Memory B cell (primary cell): ENCODE results near the gene FAM156B.
A peak's percentile ranks its signal among the peaks of the same experiment; 100 is the strongest.
"Not testable (repeated sequence)": the region's sequence is repeated elsewhere in the genome, so short reads cannot be mapped to it uniquely, and the experiment has no call there.

Source experiments
- ATAC-seq: fragments of 150-1000 bp; cut with Tn5 transposase; 2 replicates; pipeline ENCODE4 v1.10.0; 2021; ENCODE audit warnings: low read depth, mild to moderate bottlenecking, moderate library complexity
- DNase-seq, 2 donors: peaks; one replicate each; pipeline ENCODE4 v3.0.0; 2022; ENCODE audit warnings: low spot score in 2 of 2
- H3K27ac Mint-ChIP-seq: one replicate; pipeline ENCODE4 v1.8.0; 2022; ENCODE audit warnings: mild to moderate bottlenecking, moderate library complexity, mixed read lengths
- H3K27me3 Mint-ChIP-seq: one replicate; pipeline ENCODE4 v1.8.0; 2022; ENCODE audit warnings: mixed read lengths
- H3K36me3 Mint-ChIP-seq: one replicate; pipeline ENCODE4 v1.8.0; 2022; ENCODE audit warnings: mild to moderate bottlenecking, mixed read lengths
- H3K4me1 Mint-ChIP-seq: one replicate; pipeline ENCODE4 v1.8.0; 2022; ENCODE audit warnings: mixed read lengths
- H3K4me3 Mint-ChIP-seq: one replicate; pipeline ENCODE4 v1.8.0; 2022; ENCODE audit warnings: mild to moderate bottlenecking, moderate library complexity, mixed read lengths
- H3K9me3 Mint-ChIP-seq: one replicate; pipeline ENCODE4 v1.8.0; 2022; ENCODE audit warnings: mixed read lengths

FAM156B gene

GRCh38 chrX:52905531-52905930 lies 8.4 kb downstream of the FAM156B start:
- ATAC-seq, H3K4me3 Mint-ChIP-seq: not testable (repeated sequence)

GRCh38 chrX:52906072-52906471 lies 8.9 kb downstream of the FAM156B start:
- H3K4me3 Mint-ChIP-seq, H3K36me3 Mint-ChIP-seq, ATAC-seq, H3K4me1 Mint-ChIP-seq, H3K27ac Mint-ChIP-seq, DNase-seq, H3K27me3 Mint-ChIP-seq, H3K9me3 Mint-ChIP-seq: not testable (repeated sequence)

More at GRCh38 chrX:52905531-52905930, 8.4 kb downstream of the FAM156B start:
- not testable (repeated sequence) for DNase-seq, H3K9me3 Mint-ChIP-seq, H3K27me3 Mint-ChIP-seq, H3K4me1 Mint-ChIP-seq, H3K36me3 Mint-ChIP-seq, H3K27ac Mint-ChIP-seq

- H3K9me3 Mint-ChIP-seq, H3K27me3 Mint-ChIP-seq, H3K36me3 Mint-ChIP-seq, DNase-seq, H3K4me3 Mint-ChIP-seq, ATAC-seq, H3K27ac Mint-ChIP-seq, H3K4me1 Mint-ChIP-seq: not testable (repeated sequence)
Observed at GRCh38 chrX:52907137-52907536, 10.0 kb downstream of the FAM156B start.

- not testable (repeated sequence) for H3K36me3 Mint-ChIP-seq, H3K27ac Mint-ChIP-seq, DNase-seq, H3K9me3 Mint-ChIP-seq, H3K4me3 Mint-ChIP-seq, ATAC-seq, H3K4me1 Mint-ChIP-seq, H3K27me3 Mint-ChIP-seq
Observed at GRCh38 chrX:52907900-52908299, 10.8 kb downstream of the FAM156B start.

GRCh38 chrX:52909313-52909969 lies 12.3 kb downstream of the FAM156B start:
- H3K4me3 Mint-ChIP-seq, H3K27ac Mint-ChIP-seq, H3K36me3 Mint-ChIP-seq, DNase-seq, H3K9me3 Mint-ChIP-seq, H3K27me3 Mint-ChIP-seq, ATAC-seq, H3K4me1 Mint-ChIP-seq: not testable (repeated sequence)

DNA sequence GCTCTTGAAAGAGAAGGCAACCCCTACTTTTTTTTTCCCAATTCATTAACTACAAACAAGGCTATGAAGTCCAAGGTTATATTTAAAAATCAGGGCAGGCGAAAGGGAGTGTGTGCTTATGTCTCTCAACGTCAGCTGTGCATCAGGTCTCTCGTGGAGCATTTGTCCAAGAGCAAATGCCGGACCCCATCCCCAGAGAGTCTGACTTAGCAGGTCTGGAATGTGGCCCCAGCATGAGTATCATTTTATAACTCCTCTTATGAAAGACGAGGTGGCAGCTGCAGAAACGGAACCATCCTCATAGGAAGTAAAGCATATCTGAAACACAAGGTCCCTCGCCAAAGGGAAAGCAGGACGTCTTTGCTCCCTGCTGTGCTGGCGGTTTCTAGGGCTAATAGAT lies 16.6 kb downstream of the FAM156B start:
- DNase-seq, H3K36me3 Mint-ChIP-seq, H3K4me1 Mint-ChIP-seq, H3K4me3 Mint-ChIP-seq, H3K9me3 Mint-ChIP-seq, H3K27ac Mint-ChIP-seq, H3K27me3 Mint-ChIP-seq, ATAC-seq: not testable (repeated sequence)

- not testable (repeated sequence) for H3K27ac Mint-ChIP-seq, H3K27me3 Mint-ChIP-seq, H3K4me1 Mint-ChIP-seq, H3K9me3 Mint-ChIP-seq, DNase-seq, ATAC-seq, H3K4me3 Mint-ChIP-seq, H3K36me3 Mint-ChIP-seq
Observed at GRCh38 chrX:52914704-52915103, 17.6 kb downstream of the FAM156B start.

DNA sequence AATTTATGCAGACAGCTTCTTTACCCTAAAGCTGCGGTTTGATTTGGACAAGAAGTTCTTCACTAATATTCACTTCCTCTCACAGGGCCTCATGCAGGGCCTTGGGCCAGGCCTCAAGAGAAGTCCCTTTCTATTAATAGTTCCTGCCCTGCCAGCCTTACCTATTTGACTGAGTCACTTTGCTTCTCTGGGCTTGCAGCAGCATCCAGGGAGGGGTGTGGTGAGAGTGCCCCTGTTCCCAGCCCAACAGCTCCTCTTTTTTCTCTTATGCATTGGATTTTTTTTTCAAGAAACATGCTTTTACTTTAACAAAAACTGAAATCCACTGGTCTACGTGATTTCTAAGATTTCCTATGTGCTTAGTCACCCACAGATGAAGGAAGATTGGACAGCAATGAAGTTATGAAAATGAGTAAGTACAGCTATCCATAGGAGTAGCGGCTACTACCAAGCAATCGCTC lies 26.7 kb downstream of the FAM156B start:
- Mint-ChIP-seq H3K27me3 (no peaks in the 10 kb centered on the region), H3K36me3 (no peaks in the 10 kb centered on the region), H3K4me3 (peak overlapping the region; percentile 29), H3K9me3 (no peaks in the 10 kb centered on the region), H3K4me1 (peaks cover 13% of the 10 kb centered on the region), H3K27ac (peak overlapping the region; percentile 76)
- DNase-seq: no peak
- ATAC-seq: peak; percentile 37

- not testable (repeated sequence) for H3K36me3 Mint-ChIP-seq, H3K4me3 Mint-ChIP-seq, H3K4me1 Mint-ChIP-seq, H3K27ac Mint-ChIP-seq, DNase-seq, ATAC-seq, H3K9me3 Mint-ChIP-seq, H3K27me3 Mint-ChIP-seq
Observed at GRCh38 chrX:52930214-52930613, 33.1 kb downstream of the FAM156B start.

DNA sequence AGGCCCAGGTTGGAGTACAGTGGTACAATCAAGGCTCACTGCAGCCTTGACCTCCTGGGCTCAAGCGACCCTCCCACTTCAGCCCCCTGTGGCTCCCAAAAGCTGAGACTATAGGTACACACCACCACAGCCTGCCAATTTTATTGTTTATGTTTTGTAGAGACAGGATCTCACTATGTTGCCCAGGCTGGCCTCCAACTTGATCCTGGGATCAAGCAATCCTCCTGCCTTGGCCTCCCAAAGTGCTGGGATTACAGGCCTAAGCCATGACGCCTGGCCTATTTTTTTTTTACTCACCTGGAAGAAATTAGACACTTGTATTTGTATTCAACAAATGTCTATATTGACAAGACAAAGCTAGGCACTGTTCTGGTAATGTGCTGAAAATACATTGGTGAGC lies 36.1 kb downstream of the FAM156B start:
- ATAC-seq: no peak
- H3K27me3 Mint-ChIP-seq: no peaks in the 10 kb centered on the region
- H3K36me3 Mint-ChIP-seq: no peaks in the 10 kb centered on the region
- no peak overlapping the region for H3K4me3 Mint-ChIP-seq
- H3K27ac Mint-ChIP-seq: no peak overlapping the region
- H3K4me1 Mint-ChIP-seq: peaks cover 7% of the 10 kb centered on the region
- DNase-seq: no peak
- no peaks in the 10 kb centered on the region for H3K9me3 Mint-ChIP-seq

- peak; percentile 5 for ATAC-seq
Observed at GRCh38 chrX:52933976-52934703, 37.0 kb downstream of the FAM156B start.

DNA sequence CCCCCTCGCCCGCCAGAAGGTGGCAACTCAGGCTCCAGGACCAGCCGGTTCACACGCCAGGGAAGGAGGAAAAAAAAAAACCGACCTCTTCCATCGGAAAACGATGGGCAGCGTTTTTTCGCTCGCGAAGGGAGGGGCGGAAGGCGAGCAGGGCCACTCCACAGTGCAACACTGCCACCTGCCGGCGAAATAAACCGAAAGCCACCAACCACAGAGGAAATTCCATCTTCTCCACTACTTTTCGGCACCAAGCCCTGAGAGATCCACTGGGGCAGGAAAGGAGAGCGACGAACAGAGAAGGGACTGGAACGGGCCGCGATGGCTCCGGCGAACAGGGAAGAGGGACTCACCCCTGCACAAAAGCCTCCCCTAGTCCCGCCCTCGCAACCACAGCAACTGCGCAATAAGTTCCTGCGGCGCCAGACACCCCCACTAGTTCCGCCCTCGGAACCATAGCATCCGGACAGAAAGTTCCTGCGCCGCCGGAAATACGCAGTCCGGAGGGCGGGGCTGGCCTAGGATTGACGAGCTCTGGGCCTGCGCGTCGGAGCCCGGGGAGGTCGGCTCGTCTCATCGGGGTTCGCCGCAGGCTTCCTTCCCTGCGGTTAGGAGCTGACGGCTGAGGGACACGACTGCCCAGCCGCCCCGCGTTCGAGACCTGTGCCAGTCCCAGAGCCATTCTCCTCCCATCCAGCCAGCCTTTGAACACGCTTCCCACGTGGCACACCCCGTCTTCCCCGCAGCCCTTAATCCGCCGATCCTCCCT lies 37.8 kb downstream of the FAM156B start:
- Mint-ChIP-seq H3K27ac (peak overlapping the region; percentile 100), H3K4me3 (peak overlapping the region; percentile 98)
- DNase-seq: peak; percentile 81 to 100

More at GRCh38 chrX:52933976-52934703, 37.0 kb downstream of the FAM156B start:
- Mint-ChIP-seq H3K4me1 (peaks cover 7% of the 10 kb centered on the region), H3K4me3 (peak overlapping the region; percentile 98), H3K36me3 (no peaks in the 10 kb centered on the region), H3K9me3 (no peaks in the 10 kb centered on the region), H3K27me3 (no peaks in the 10 kb centered on the region), H3K27ac (peak overlapping the region; percentile 100)
- no peak for DNase-seq

DNA sequence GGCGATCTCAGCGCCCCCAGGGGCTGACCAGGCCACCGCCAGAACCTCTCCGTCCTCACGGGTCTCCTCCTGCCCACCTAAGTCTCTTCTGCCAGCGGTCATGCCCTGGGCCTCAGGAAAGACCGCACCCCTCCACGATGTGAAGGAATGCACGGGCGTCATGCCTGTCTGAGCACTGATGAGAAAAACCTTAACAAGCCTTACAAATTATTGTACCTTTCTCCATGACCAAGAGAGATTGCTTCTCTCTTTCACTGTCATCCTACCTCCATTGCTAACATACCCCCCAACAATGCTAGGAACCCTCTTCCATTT lies 38.3 kb downstream of the FAM156B start:
- not testable (repeated sequence) for H3K4me1 Mint-ChIP-seq, ATAC-seq, H3K36me3 Mint-ChIP-seq, DNase-seq, H3K27me3 Mint-ChIP-seq, H3K9me3 Mint-ChIP-seq
- Mint-ChIP-seq H3K27ac (peak overlapping the region; percentile 100), H3K4me3 (peak overlapping the region; percentile 98)

More for the DNA sequence above, 37.8 kb downstream of the FAM156B start:
- Mint-ChIP-seq H3K27me3 (no peaks in the 10 kb centered on the region), H3K4me1 (peaks cover 7% of the 10 kb centered on the region), H3K36me3 (no peaks in the 10 kb centered on the region), H3K9me3 (no peaks in the 10 kb centered on the region)
- peak; percentile 93 for ATAC-seq

- H3K27me3 Mint-ChIP-seq, ATAC-seq, H3K36me3 Mint-ChIP-seq, H3K4me3 Mint-ChIP-seq, H3K4me1 Mint-ChIP-seq, H3K27ac Mint-ChIP-seq, H3K9me3 Mint-ChIP-seq, DNase-seq: not testable (repeated sequence)
Observed at GRCh38 chrX:52940704-52941103, 43.6 kb downstream of the FAM156B start.
